Sciatic nerve (tissue), 2 donors: ENCODE data around the gene ZBTB44. TPM values are rescaled to one million over a fixed set of nuclear protein-coding genes. Genes with fewer than 3 reads are reported as not detected.
"Not testable (repeated sequence)": the region's sequence is repeated elsewhere in the genome, so short reads cannot be mapped to it uniquely, and the experiment has no call there.

Source experiments
- ATAC-seq: fragments of 200-7000 bp; cut with Tn5 transposase; one replicate; pipeline ENCODE4 v1.9.1; 2020; ENCODE audit warnings: mild to moderate bottlenecking, moderate library complexity
- DNase-seq: peaks from one replicate; pipeline ENCODE4 v3.0.0-alpha.2; 2020; ENCODE audit warnings: low spot score
- intact Hi-C: fragments of 100-400 bp; cut with DNase I; formaldehyde crosslinking; loops from one replicate; pipeline ENCODE4 v1.14.2; 2022
- total RNA-seq: library from RNA; stranded (reverse); fragmentation: NEBNext Ultra II Directional; extraction: Animal tissue kit (Norgen Biotek cat#: 25700); gene quantifications from one replicate; pipeline ENCODE4 v1.2.1, GENCODE V29; 2021
- donor health status: DM: no; HTN: no; CAD: no.
- donor health status: DM: no; HTN: no; CAD: no.

The ZBTB44 gene
- total RNA-seq, 1 donor from 2014 or later, result 61.3 TPM

GRCh38 chr11:130208241-130209127, 106.2 kb downstream of the ZBTB44 start:
- ATAC-seq (no peak), DNase-seq (peak; percentile 49)
- intact Hi-C loops, result no loop called here

- ATAC-seq (no peak), DNase-seq (peak; percentile 32)
- intact Hi-C loops, result no loop called here
Observed at GRCh38 chr11:130206141-130206540, 108.6 kb downstream of the ZBTB44 start.

- ATAC-seq (no peak), DNase-seq (no peak)
- intact Hi-C loops, result no loop called here
Observed at GRCh38 chr11:130204703-130205095, 110.0 kb downstream of the ZBTB44 start.

- intact Hi-C loops, result no loop called here
- ATAC-seq, result no peak
- no peak for DNase-seq
Observed at GRCh38 chr11:130203766-130204702, 110.7 kb downstream of the ZBTB44 start.

- no peak for DNase-seq
- intact Hi-C loops, result no loop called here
- ATAC-seq, result no peak
Observed at GRCh38 chr11:130202818-130203689, 111.7 kb downstream of the ZBTB44 start.

- ATAC-seq (no peak), DNase-seq (no peak)
- intact Hi-C loops, result no loop called here
Observed at GRCh38 chr11:130202009-130202817, 112.5 kb downstream of the ZBTB44 start.

- ATAC-seq (no peak), DNase-seq (no peak)
- intact Hi-C loops, result no loop called here
Observed at GRCh38 chr11:130201026-130201425, 113.7 kb downstream of the ZBTB44 start.

- ATAC-seq (no peak), DNase-seq (no peak)
- intact Hi-C loops, result no loop called here
Observed at GRCh38 chr11:130199792-130200191, 114.9 kb downstream of the ZBTB44 start.

GRCh38 chr11:130198964-130199363, 115.8 kb downstream of the ZBTB44 start:
- ATAC-seq, result no peak
- intact Hi-C loops, result no loop called here

GRCh38 chr11:130198292-130198691, 116.4 kb downstream of the ZBTB44 start:
- intact Hi-C loops, result no loop called here
- ATAC-seq (no peak), DNase-seq (no peak)

More at GRCh38 chr11:130198964-130199363, 115.8 kb downstream of the ZBTB44 start:
- DNase-seq, result no peak

GRCh38 chr11:130197386-130198035, 117.2 kb downstream of the ZBTB44 start:
- intact Hi-C loops, result no loop called here
- DNase-seq, result no peak
- no peak for ATAC-seq

GRCh38 chr11:130194241-130195023, 120.3 kb downstream of the ZBTB44 start:
- intact Hi-C loops, result no loop called here
- ATAC-seq, result no peak

GRCh38 chr11:130193551-130193950, 121.2 kb downstream of the ZBTB44 start:
- DNase-seq, ATAC-seq, intact Hi-C loops: not testable (repeated sequence)

More at GRCh38 chr11:130194241-130195023, 120.3 kb downstream of the ZBTB44 start:
- no peak for DNase-seq

- no peak for DNase-seq
- ATAC-seq, result no peak
Observed at GRCh38 chr11:130192845-130193267, 121.9 kb downstream of the ZBTB44 start.

GRCh38 chr11:130191896-130192295, 122.8 kb downstream of the ZBTB44 start:
- intact Hi-C loops, result no loop called here
- ATAC-seq (no peak), DNase-seq (no peak)

More at GRCh38 chr11:130192845-130193267, 121.9 kb downstream of the ZBTB44 start:
- intact Hi-C loops, result no loop called here

- intact Hi-C loops, result no loop called here
- DNase-seq (no peak), ATAC-seq (no peak)
Observed at GRCh38 chr11:130190371-130190881, 124.3 kb downstream of the ZBTB44 start.
